HepG2 (cell line): ENCODE measurements around the gene PRMT5. TPM values are rescaled to one million over a fixed set of nuclear protein-coding genes. Genes with fewer than 3 reads are reported as not detected.

Source experiments
- ESRRA ChIP-seq: sonication (generic); formaldehyde crosslinking; IDR thresholded peaks from 2 replicates; pipeline ENCODE4 v1.5.1; 2020; ENCODE audit warnings: mild to moderate bottlenecking, low read depth, missing genetic modification reagents
- KLF11 ChIP-seq: IDR thresholded peaks from 2 replicates; pipeline ENCODE4 v1.6.1; 2016; ENCODE audit warnings: missing compliant biosample characterization
- KLF13 ChIP-seq: sonication (generic); formaldehyde crosslinking; IDR thresholded peaks from 2 replicates; pipeline ENCODE4 v1.4.0; 2020; ENCODE audit warnings: mild to moderate bottlenecking, missing genetic modification reagents
- NCOA2 ChIP-seq: sonication (generic); formaldehyde crosslinking; IDR thresholded peaks from 2 replicates; pipeline ENCODE4 v1.8.0; 2022; ENCODE audit warnings: inconsistent platforms
- PAF1 ChIP-seq: IDR thresholded peaks from 2 replicates; pipeline ENCODE4 v1.6.1; 2016; ENCODE audit warnings: missing genetic modification reagents, missing compliant biosample characterization
- PLSCR1 ChIP-seq: sonication (generic); formaldehyde crosslinking; IDR thresholded peaks from 2 replicates; pipeline ENCODE4 v1.5.0; 2020; ENCODE audit warnings: missing genetic modification reagents, mild to moderate bottlenecking, borderline replicate concordance
- RCOR2 ChIP-seq: IDR thresholded peaks from 2 replicates; pipeline ENCODE4 v1.6.1; 2016; ENCODE audit warnings: missing biosample characterization, missing genetic modification reagents
- REXO4 ChIP-seq: sonication (generic); formaldehyde crosslinking; IDR thresholded peaks from 2 replicates; pipeline ENCODE4 v1.8.0; 2022; ENCODE audit warnings: missing genetic modification reagents, mild to moderate bottlenecking, borderline replicate concordance
- SOX5 ChIP-seq: IDR thresholded peaks from 2 replicates; pipeline ENCODE4 v1.6.1; 2016; ENCODE audit warnings: borderline replicate concordance
- TAF15 ChIP-seq: fragments of 200-400 bp; formaldehyde crosslinking; IDR thresholded peaks from one replicate; pipeline ENCODE4 v1.6.1; 2018; ENCODE audit warnings: mild to moderate bottlenecking, low read depth, low read length; ENCODE audit not compliant: poor library complexity, severe bottlenecking
- ZBTB20 ChIP-seq: sonication (generic); formaldehyde crosslinking; IDR thresholded peaks from 2 replicates; pipeline ENCODE4 v1.8.1; 2023; ENCODE audit warnings: missing genetic modification reagents, low read depth, mild to moderate bottlenecking, borderline replicate concordance
- ZFP36L1 ChIP-seq: sonication (generic); formaldehyde crosslinking; IDR thresholded peaks from 2 replicates; pipeline ENCODE4 v1.8.0; 2022; ENCODE audit warnings: mild to moderate bottlenecking, missing genetic modification reagents, moderate library complexity
- ZNF121 ChIP-seq: sonication (generic); formaldehyde crosslinking; IDR thresholded peaks from 2 replicates; pipeline ENCODE4 v1.5.0; 2020; ENCODE audit warnings: mild to moderate bottlenecking, missing genetic modification reagents
- ZNF512 ChIP-seq: sonication (generic); formaldehyde crosslinking; IDR thresholded peaks from 2 replicates; pipeline ENCODE4 v1.4.0; 2020; ENCODE audit warnings: mild to moderate bottlenecking, missing genetic modification reagents
- ZNF678 ChIP-seq: sonication (generic); formaldehyde crosslinking; IDR thresholded peaks from 2 replicates; pipeline ENCODE4 v1.4.0; 2020; ENCODE audit warnings: mild to moderate bottlenecking, missing genetic modification reagents
- polyA plus RNA-seq, 8 experiments: library from polyadenylated mRNA; depleted of rRNA in 3 of 8; stranded (reverse) in 7 of 8; unstranded in 1 of 8; fragments of >200 nt; fragmentation: Illumina TruSeq in 4 of 8; extraction: Trizol in 4 of 8; gene quantifications; 2 replicates each; pipeline versions ENCODE4 v1.2.1 to v1.2.3, GENCODE V29; 2011 to 2016; ENCODE audit warnings: low read depth in 4 of 8, missing spikeins in 1 of 8, mixed read lengths in 1 of 8; ENCODE audit not compliant: insufficient read depth in 1 of 8
- total RNA-seq, 5 experiments: library from RNA; depleted of rRNA; stranded (reverse); fragments of >200 nt; fragmentation: Illumina TruSeq; extraction: Trizol; gene quantifications; 2 replicates each; pipeline ENCODE4 v1.2.3, GENCODE V29; 2016; ENCODE audit warnings: low read depth in 1 of 5
- TF ChIP-seq, protein P1 (sequence below): sonication (generic); formaldehyde crosslinking; IDR thresholded peaks from 2 replicates; pipeline ENCODE4 v1.4.0; 2020; ENCODE audit warnings: mild to moderate bottlenecking, missing genetic modification reagents, borderline replicate concordance
- TF ChIP-seq, protein P2 (sequence below): sonication (generic); formaldehyde crosslinking; IDR thresholded peaks from 2 replicates; pipeline ENCODE4 v1.8.1; 2023; ENCODE audit warnings: mild to moderate bottlenecking, moderate library complexity, missing genetic modification reagents
- TF ChIP-seq, protein P3 (sequence below): sonication (generic); formaldehyde crosslinking; IDR thresholded peaks from 2 replicates; pipeline ENCODE4 v1.4.0; 2020; ENCODE audit warnings: missing genetic modification reagents, borderline replicate concordance

The PRMT5 gene
- total and polyA plus RNA-seq, 2 of the 13 experiments (the other 11 are each of a cell fraction or from before 2014, with no cell fraction given): 210 to 354 TPM

DNA sequence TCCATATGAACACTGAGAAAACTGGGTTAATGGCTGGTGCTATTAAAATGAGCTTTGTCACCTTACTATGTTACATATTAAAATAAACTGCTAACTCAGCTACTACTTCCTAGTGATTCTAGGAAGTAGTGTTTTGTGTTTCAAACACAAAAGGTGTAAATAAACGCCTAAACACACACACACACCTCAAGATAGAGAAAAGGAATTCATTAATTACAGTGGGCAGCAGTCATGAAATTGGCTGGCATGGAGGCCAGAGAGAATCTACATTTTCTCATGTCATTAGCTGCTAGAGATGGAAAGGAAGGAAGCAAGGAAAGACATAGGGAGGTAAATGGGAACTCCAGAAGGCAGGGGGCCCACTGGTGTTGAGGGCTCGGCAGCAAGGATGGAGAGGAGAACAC lies 787 bp upstream of the PRMT5 start (continued):
- TF ChIP-seq ZFP36L1 (no peak; the same call in 1 of the 2 replicates), ZNF512 (CRISPR knock-in tag) (no peak), SOX5 (CRISPR knock-in tag) (no peak), KLF13 (CRISPR knock-in tag) (no peak), NCOA2 (CRISPR knock-in tag) (no peak), ZNF121 (CRISPR knock-in tag) (no peak), ZNF678 (CRISPR knock-in tag) (no peak), PAF1 (CRISPR knock-in tag) (no peak), ESRRA (peak; percentile 6; the same call in 1 of the 2 replicates), KLF11 (CRISPR knock-in tag) (no peak), REXO4 (CRISPR knock-in tag) (no peak), TAF15 (no peak), PLSCR1 (CRISPR knock-in tag) (no peak), ZBTB20 (CRISPR knock-in tag) (no peak; the same call in 1 of the 2 replicates), RCOR2 (CRISPR knock-in tag) (no peak; the same call in 1 of the 2 replicates)
- TF ChIP-seq, protein P1, sequence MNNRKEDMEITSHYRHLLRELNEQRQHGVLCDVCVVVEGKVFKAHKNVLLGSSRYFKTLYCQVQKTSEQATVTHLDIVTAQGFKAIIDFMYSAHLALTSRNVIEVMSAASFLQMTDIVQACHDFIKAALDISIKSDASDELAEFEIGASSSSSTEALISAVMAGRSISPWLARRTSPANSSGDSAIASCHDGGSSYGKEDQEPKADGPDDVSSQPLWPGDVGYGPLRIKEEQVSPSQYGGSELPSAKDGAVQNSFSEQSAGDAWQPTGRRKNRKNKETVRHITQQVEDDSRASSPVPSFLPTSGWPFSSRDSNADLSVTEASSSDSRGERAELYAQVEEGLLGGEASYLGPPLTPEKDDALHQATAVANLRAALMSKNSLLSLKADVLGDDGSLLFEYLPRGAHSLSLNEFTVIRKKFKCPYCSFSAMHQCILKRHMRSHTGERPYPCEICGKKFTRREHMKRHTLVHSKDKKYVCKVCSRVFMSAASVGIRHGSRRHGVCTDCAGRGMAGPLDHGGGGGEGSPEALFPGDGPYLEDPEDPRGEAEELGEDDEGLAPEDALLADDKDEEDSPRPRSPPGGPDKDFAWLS (CRISPR knock-in tag): no peak
- TF ChIP-seq, protein P2, sequence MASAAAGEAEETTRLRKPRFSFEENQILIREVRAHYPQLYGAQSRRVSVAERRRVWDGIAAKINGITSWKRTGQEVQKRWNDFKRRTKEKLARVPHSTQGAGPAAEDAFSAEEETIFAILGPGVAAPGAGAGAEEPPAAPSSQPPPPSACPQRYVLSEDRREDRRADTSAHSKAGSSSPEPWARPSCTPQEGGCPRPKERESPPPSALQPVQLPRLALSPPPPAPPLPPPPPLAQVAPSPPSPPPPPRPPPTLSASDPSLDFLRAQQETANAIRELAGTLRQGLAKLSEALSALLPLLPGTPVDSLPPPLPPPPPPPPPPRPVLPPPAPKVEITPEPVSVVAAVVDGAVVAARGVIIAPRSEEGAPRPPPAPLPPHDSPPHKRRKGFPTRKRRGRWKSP: no peak; the same call in 1 of the 2 replicates
- TF ChIP-seq, protein P3, sequence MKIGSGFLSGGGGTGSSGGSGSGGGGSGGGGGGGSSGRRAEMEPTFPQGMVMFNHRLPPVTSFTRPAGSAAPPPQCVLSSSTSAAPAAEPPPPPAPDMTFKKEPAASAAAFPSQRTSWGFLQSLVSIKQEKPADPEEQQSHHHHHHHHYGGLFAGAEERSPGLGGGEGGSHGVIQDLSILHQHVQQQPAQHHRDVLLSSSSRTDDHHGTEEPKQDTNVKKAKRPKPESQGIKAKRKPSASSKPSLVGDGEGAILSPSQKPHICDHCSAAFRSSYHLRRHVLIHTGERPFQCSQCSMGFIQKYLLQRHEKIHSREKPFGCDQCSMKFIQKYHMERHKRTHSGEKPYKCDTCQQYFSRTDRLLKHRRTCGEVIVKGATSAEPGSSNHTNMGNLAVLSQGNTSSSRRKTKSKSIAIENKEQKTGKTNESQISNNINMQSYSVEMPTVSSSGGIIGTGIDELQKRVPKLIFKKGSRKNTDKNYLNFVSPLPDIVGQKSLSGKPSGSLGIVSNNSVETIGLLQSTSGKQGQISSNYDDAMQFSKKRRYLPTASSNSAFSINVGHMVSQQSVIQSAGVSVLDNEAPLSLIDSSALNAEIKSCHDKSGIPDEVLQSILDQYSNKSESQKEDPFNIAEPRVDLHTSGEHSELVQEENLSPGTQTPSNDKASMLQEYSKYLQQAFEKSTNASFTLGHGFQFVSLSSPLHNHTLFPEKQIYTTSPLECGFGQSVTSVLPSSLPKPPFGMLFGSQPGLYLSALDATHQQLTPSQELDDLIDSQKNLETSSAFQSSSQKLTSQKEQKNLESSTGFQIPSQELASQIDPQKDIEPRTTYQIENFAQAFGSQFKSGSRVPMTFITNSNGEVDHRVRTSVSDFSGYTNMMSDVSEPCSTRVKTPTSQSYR (CRISPR knock-in tag): no peak
